ENCODE measurements around the gene ATP5F1E. TPM values are rescaled to one million over a fixed set of nuclear protein-coding genes. Genes with fewer than 3 reads are reported as not detected.

The ATP5F1E gene
- total RNA-seq (2022) = 181 and 186 TPM in 2 replicates
- Bru-seq, nascent RNA = percentile 99 among the genes with signal in this experiment
- percentile 83 among the genes with signal in this experiment for BruChase-seq, experiment 1, labeled RNA remaining after a 2-hour chase
- percentile 84 among the genes with signal in this experiment for BruChase-seq, experiment 2, labeled RNA remaining after a 6-hour chase
- long read RNA-seq, transcript ATP5F1E-201 (3 exons, 3,665 nt) = major isoform, 982 of 1,001 reads
- long read RNA-seq, partial matches to known transcripts = 5 of 1,001 reads
- long read RNA-seq, other reads (novel, unspliced or antisense) = 11 of 1,001 reads

- Mint-ChIP-seq H3K4me1 (ENCODE audit: low read depth, unreplicated experiment) (peaks cover 13% of the 10 kb centered on the region), H3K36me3 (ENCODE audit: insufficient read depth, unreplicated experiment) (peaks cover 93% of the 10 kb centered on the region), H3K4me3 (ENCODE audit: unreplicated experiment) (peak within 1 kb of the TSS; percentile 85), H3K27ac (ENCODE audit: unreplicated experiment) (peak within 1 kb of the TSS; percentile 90), H3K27me3 (ENCODE audit: insufficient read depth, unreplicated experiment) (no peaks in the 10 kb centered on the region), H3K9me3 (ENCODE audit: unreplicated experiment) (no peaks in the 10 kb centered on the region)
- Histone ChIP-seq H3K4me3 (ENCODE audit: low read depth, low read length) (peak within 1 kb of the TSS; percentile 94), H3K36me3 (ENCODE audit: control insufficient read depth, insufficient read depth, low read length) (peaks cover 15% of the 10 kb centered on the region), H3K4me1 (peaks cover 21% of the 10 kb centered on the region), H3K9me3 (no peaks in the 10 kb centered on the region), H3K27me3 (replicated peaks; ENCODE audit: control insufficient read depth, insufficient read depth, low read length) (no peaks in the 10 kb centered on the region)
- peak in 1 of 2 experiments; percentile 32 for TF ChIP-seq CTCF (IDR thresholded peaks at IDR 0.05; ENCODE audit: insufficient read depth in 1 of 2, low read depth in 1 of 2, low read length in 1 of 2, severe bottlenecking in 1 of 2, unreplicated experiment in 1 of 2)
- ChIA-PET CTCF (interaction anchor here (0.6 to 1.3 kb wide), 18 partner anchors 8 to 792 kb away, joined by 3 to 11 read pairs (median 4); partner anchors contain the start of genes NELFCD, PRELID3B and TUBB1), POLR2A (interaction anchor here (0.6 to 2.3 kb wide), 27 partner anchors 10 to 908 kb away, joined by 3 to 56 read pairs (median 6); partner anchors contain the start of genes FAM217B, NELFCD, PPP1R3D and PRELID3B)
- no TSS peak for BruUV-seq (replicated peaks)
- peak; percentile 99 to 100 for DNase-seq
- intact Hi-C loops (cut with micrococcal nuclease; ENCODE audit: unreplicated experiment) = loop anchor here (1.0 to 5.0 kb wide), 6 partner anchors 10 to 160 kb away; partner anchors contain the start of genes CTSZ, NELFCD and PRELID3B
Measured at GRCh38 chr20:59032023-59032712, at the start of gene ATP5F1E. Gene ATP5F1E, minus strand, starts transcription at chr20:59032335. Its CDS starts 84 bp downstream, at chr20:59032251.

- BruUV-seq (replicated peaks) = no TSS peak
- H3K4me3 ChIP-seq (ENCODE audit: low read depth, low read length) = no peak overlapping the region
- H3K4me1 ChIP-seq = peaks cover 10% of the 10 kb centered on the region; the same call in 1 of the 2 replicates
- H3K9me3 Mint-ChIP-seq (ENCODE audit: unreplicated experiment) = no peaks in the 10 kb centered on the region
- H3K27me3 Mint-ChIP-seq (ENCODE audit: insufficient read depth, unreplicated experiment) = peaks cover 29% of the 10 kb centered on the region
- ChIA-PET CTCF (interaction anchor here (0.8 kb wide), 1 partner anchor 332 kb away, joined by 3 read pairs; no protein-coding TSS in a partner anchor), POLR2A (no interaction called here)
- H3K36me3 Mint-ChIP-seq (ENCODE audit: insufficient read depth, unreplicated experiment) = no peaks in the 10 kb centered on the region
- intact Hi-C loops (cut with micrococcal nuclease; ENCODE audit: unreplicated experiment) = no loop called here
- H3K36me3 ChIP-seq (ENCODE audit: control insufficient read depth, insufficient read depth, low read length) = no peaks in the 10 kb centered on the region
- DNase-seq = no peak
- no peaks in the 10 kb centered on the region for H3K4me1 Mint-ChIP-seq (ENCODE audit: low read depth, unreplicated experiment)
- H3K9me3 ChIP-seq = no peaks in the 10 kb centered on the region
- no peaks in the 10 kb centered on the region for H3K27me3 ChIP-seq (replicated peaks; ENCODE audit: control insufficient read depth, insufficient read depth, low read length)
- H3K4me3 Mint-ChIP-seq (ENCODE audit: unreplicated experiment) = no peak overlapping the region
- no peak for TF ChIP-seq CTCF (IDR thresholded peaks at IDR 0.05; ENCODE audit: insufficient read depth in 1 of 2, low read depth in 1 of 2, low read length in 1 of 2, severe bottlenecking in 1 of 2, unreplicated experiment in 1 of 2)
- no peak overlapping the region for H3K27ac Mint-ChIP-seq (ENCODE audit: unreplicated experiment)
Measured at GRCh38 chr20:59081036-59081435, 48.9 kb upstream of the ATP5F1E start.

GRCh38 chr20:59078231-59078630 is 46.1 kb upstream of the ATP5F1E start:
- no peaks in the 10 kb centered on the region for H3K9me3 Mint-ChIP-seq (ENCODE audit: unreplicated experiment)
- Histone ChIP-seq H3K27me3 (replicated peaks; ENCODE audit: control insufficient read depth, insufficient read depth, low read length) (peaks cover 2% of the 10 kb centered on the region; the same call in 1 of the 2 replicates), H3K9me3 (no peaks in the 10 kb centered on the region), H3K4me3 (ENCODE audit: low read depth, low read length) (no peak overlapping the region), H3K36me3 (ENCODE audit: control insufficient read depth, insufficient read depth, low read length) (no peaks in the 10 kb centered on the region), H3K4me1 (peaks cover 10% of the 10 kb centered on the region; the same call in 1 of the 2 replicates)
- POLR2A ChIA-PET = no interaction called here
- H3K27me3 Mint-ChIP-seq (ENCODE audit: insufficient read depth, unreplicated experiment) = peaks cover 29% of the 10 kb centered on the region
- CTCF ChIA-PET = no interaction called here
- no peak overlapping the region for H3K27ac Mint-ChIP-seq (ENCODE audit: unreplicated experiment)
- BruUV-seq (replicated peaks) = no TSS peak
- H3K36me3 Mint-ChIP-seq (ENCODE audit: insufficient read depth, unreplicated experiment) = no peaks in the 10 kb centered on the region
- no peak for TF ChIP-seq CTCF (IDR thresholded peaks at IDR 0.05; ENCODE audit: insufficient read depth in 1 of 2, low read depth in 1 of 2, low read length in 1 of 2, severe bottlenecking in 1 of 2, unreplicated experiment in 1 of 2)
- H3K4me3 Mint-ChIP-seq (ENCODE audit: unreplicated experiment) = no peak overlapping the region
- intact Hi-C loops (cut with micrococcal nuclease; ENCODE audit: unreplicated experiment) = no loop called here
- no peaks in the 10 kb centered on the region for H3K4me1 Mint-ChIP-seq (ENCODE audit: low read depth, unreplicated experiment)
- no peak for DNase-seq

Measured in Caco-2 (cell line).